HFFc6 (cell line): ENCODE results near the gene TLE4. TPM values are rescaled to one million over a fixed set of nuclear protein-coding genes. Genes with fewer than 3 reads are reported as not detected.
A peak's percentile ranks its signal among the peaks of the same experiment; 100 is the strongest.

Experiments
- DNase-seq: peaks from one replicate; pipeline ENCODE4 v3.0.0-alpha.2; 2018
- H3K27ac Mint-ChIP-seq: 2 replicates; pipeline ENCODE4 v1.8.0; 2020; ENCODE audit warnings: mild to moderate bottlenecking, mixed read lengths
- H3K27me3 Mint-ChIP-seq: 2 replicates; pipeline ENCODE4 v1.8.0; 2021; ENCODE audit warnings: mild to moderate bottlenecking, moderate library complexity, mixed read lengths; ENCODE audit not compliant: insufficient read depth
- H3K36me3 Mint-ChIP-seq: 2 replicates; pipeline ENCODE4 v1.8.0; 2021; ENCODE audit warnings: low read depth, mixed read lengths
- H3K4me1 Mint-ChIP-seq: 2 replicates; pipeline ENCODE4 v1.8.0; 2020; ENCODE audit warnings: low read depth, mixed read lengths
- H3K4me3 Mint-ChIP-seq: 2 replicates; pipeline ENCODE4 v1.8.0; 2020; ENCODE audit warnings: mild to moderate bottlenecking, moderate library complexity, mixed read lengths
- H3K9me3 Mint-ChIP-seq: 2 replicates; pipeline ENCODE4 v1.8.0; 2020; ENCODE audit warnings: mild to moderate bottlenecking, mixed read lengths
- CTCF ChIP-seq: fragments of 200-600 bp; sonication (generic); IDR thresholded peaks from 2 replicates; pipeline ENCODE4 v1.5.0; 2021; ENCODE audit warnings: antibody characterized with exemption, mild to moderate bottlenecking
- total RNA-seq, 6 experiments: library from RNA; stranded (reverse); fragmentation: NEBNext Ultra II Directional; extraction: Animal tissue kit (Norgen Biotek cat#: 25700); gene quantifications; 2 replicates in 1 of 6; 3 replicates in 5 of 6; pipeline ENCODE4 v1.2.3, GENCODE V29; 2021

Gene TLE4
- total RNA-seq, 6 experiments from 2014 or later, result 126 to 186 (median 139) TPM

- no peak for TF ChIP-seq CTCF
- H3K4me3 Mint-ChIP-seq, result no peak overlapping the region; the same call in 1 of the 2 replicates
- no peaks in the 10 kb centered on the region for H3K9me3 Mint-ChIP-seq
- peak overlapping the region; percentile 43; the same call in 1 of the 2 replicates for H3K27ac Mint-ChIP-seq
- peaks cover 58% of the 10 kb centered on the region for H3K36me3 Mint-ChIP-seq
- peaks cover 83% of the 10 kb centered on the region for H3K4me1 Mint-ChIP-seq
- DNase-seq, result no peak
- peaks cover 6% of the 10 kb centered on the region for H3K27me3 Mint-ChIP-seq
These were observed 60.3 kb downstream of the TLE4 start for GRCh38 chr9:79632060-79632459.

DNA sequence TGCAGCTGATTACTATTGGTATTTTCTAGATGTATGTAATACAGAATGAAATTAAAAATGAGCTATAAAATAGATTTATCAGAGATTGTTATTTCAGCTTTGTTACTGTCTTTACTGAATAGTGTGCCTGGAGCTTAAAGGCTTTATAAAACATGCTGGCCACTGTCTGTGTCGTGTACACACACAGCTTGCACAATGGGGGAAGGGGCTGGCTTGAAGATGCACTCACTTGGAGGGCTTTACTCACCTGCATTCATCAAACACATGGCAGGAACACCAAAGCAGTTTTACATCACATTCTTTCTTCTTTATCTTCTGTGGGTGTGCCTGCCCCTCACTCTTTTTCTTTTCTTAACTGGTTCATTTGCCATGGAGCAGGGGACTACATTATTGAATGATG, 60.9 kb downstream of the TLE4 start:
- H3K4me1 Mint-ChIP-seq, result peaks cover 83% of the 10 kb centered on the region
- TF ChIP-seq CTCF, result no peak
- H3K36me3 Mint-ChIP-seq, result peaks cover 58% of the 10 kb centered on the region
- peaks cover 6% of the 10 kb centered on the region for H3K27me3 Mint-ChIP-seq
- DNase-seq, result no peak
- no peaks in the 10 kb centered on the region for H3K9me3 Mint-ChIP-seq
- no peak overlapping the region for H3K4me3 Mint-ChIP-seq
- H3K27ac Mint-ChIP-seq, result peak overlapping the region; percentile 32; the same call in 1 of the 2 replicates

DNA sequence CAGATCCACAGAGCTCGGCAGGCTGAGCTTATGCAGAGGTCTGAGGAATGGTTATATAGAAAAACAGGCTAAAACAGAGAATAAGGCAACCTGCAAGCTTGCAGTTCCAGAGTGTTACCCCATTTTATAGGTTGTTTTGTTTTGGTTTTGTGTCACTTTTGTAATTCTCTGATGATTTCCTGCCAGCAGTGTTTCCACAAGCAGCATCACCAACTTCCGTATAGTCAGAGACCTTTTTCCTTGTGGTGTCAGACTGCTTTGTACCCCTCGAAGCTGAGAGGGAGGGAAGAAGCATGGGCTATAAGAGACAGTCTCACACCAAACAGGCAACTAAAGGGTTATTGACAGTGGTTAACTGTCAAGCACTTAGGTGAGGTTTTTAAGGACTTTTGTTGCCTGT, 61.8 kb downstream of the TLE4 start:
- peak overlapping the region; percentile 20 for H3K27ac Mint-ChIP-seq
- peaks cover 57% of the 10 kb centered on the region for H3K36me3 Mint-ChIP-seq
- TF ChIP-seq CTCF, result no peak
- H3K9me3 Mint-ChIP-seq, result no peaks in the 10 kb centered on the region
- DNase-seq, result no peak
- no peak overlapping the region for H3K4me3 Mint-ChIP-seq
- H3K27me3 Mint-ChIP-seq, result peaks cover 6% of the 10 kb centered on the region
- H3K4me1 Mint-ChIP-seq, result peaks cover 83% of the 10 kb centered on the region

- no peak for DNase-seq
- H3K9me3 Mint-ChIP-seq, result no peaks in the 10 kb centered on the region
- H3K27me3 Mint-ChIP-seq, result peaks cover 9% of the 10 kb centered on the region
- H3K4me1 Mint-ChIP-seq, result peaks cover 85% of the 10 kb centered on the region
- peak overlapping the region; percentile 2; the same call in 1 of the 2 replicates for H3K4me3 Mint-ChIP-seq
- H3K36me3 Mint-ChIP-seq, result peaks cover 70% of the 10 kb centered on the region
- peak overlapping the region; percentile 28 for H3K27ac Mint-ChIP-seq
- no peak for TF ChIP-seq CTCF
These were observed 65.6 kb downstream of the TLE4 start for GRCh38 chr9:79637177-79637925.

GRCh38 chr9:79638806-79639205, 67.0 kb downstream of the TLE4 start:
- Mint-ChIP-seq H3K27me3 (peaks cover 9% of the 10 kb centered on the region), H3K4me3 (no peak overlapping the region), H3K27ac (peak overlapping the region; percentile 54), H3K9me3 (peaks cover 1% of the 10 kb centered on the region; the same call in 1 of the 2 replicates), H3K4me1 (peaks cover 82% of the 10 kb centered on the region), H3K36me3 (peaks cover 71% of the 10 kb centered on the region)
- DNase-seq, result no peak
- no peak for TF ChIP-seq CTCF
